Trophoblast cell (in vitro differentiated cells and primary cell): ENCODE data around the gene WDR82.
A peak's percentile ranks its signal among the peaks of the same experiment; 100 is the strongest.

Source experiments
- DNase-seq, 2 donors: peaks; one replicate each; pipeline ENCODE4 v3.0.0-alpha.2; 2016
- H2AFZ ChIP-seq: 2 replicates; pipeline ENCODE4 v1.6.1; 2013; ENCODE audit warnings: low read length, moderate library complexity, mild to moderate bottlenecking; ENCODE audit not compliant: insufficient read depth, poor library complexity
- H2AK5ac ChIP-seq: 2 replicates; pipeline ENCODE4 v1.6.1; 2013; ENCODE audit warnings: mild to moderate bottlenecking, low read length
- H2BK120ac ChIP-seq: 2 replicates; pipeline ENCODE4 v1.6.1; 2013; ENCODE audit warnings: low read length, mild to moderate bottlenecking, moderate library complexity; ENCODE audit not compliant: insufficient read depth, poor library complexity
- H2BK12ac ChIP-seq: 2 replicates; pipeline ENCODE4 v1.6.1; 2013; ENCODE audit warnings: mild to moderate bottlenecking, low read length, moderate library complexity
- H2BK5ac ChIP-seq: 2 replicates; pipeline ENCODE4 v1.6.1; 2013; ENCODE audit warnings: low read length, low read depth, moderate library complexity, mild to moderate bottlenecking; ENCODE audit not compliant: poor library complexity
- H3K14ac ChIP-seq: 2 replicates; pipeline ENCODE4 v1.6.1; 2013; ENCODE audit warnings: mild to moderate bottlenecking, low read length
- H3K18ac ChIP-seq: 2 replicates; pipeline ENCODE4 v1.6.1; 2013; ENCODE audit warnings: mild to moderate bottlenecking, low read length
- H3K23ac ChIP-seq: 2 replicates; pipeline ENCODE4 v1.6.1; 2013; ENCODE audit warnings: low read length
- H3K27ac ChIP-seq: 2 replicates; pipeline ENCODE4 v1.5.1; 2013; ENCODE audit warnings: low read depth, mild to moderate bottlenecking, inconsistent platforms, low read length, moderate library complexity
- H3K27me3 ChIP-seq: 2 replicates; pipeline ENCODE4 v1.6.1; 2013; ENCODE audit warnings: inconsistent platforms, mild to moderate bottlenecking, low read length, moderate library complexity; ENCODE audit not compliant: insufficient read depth
- H3K36me3 ChIP-seq, 2 experiments: 1 replicate in 1 of 2; 2 replicates in 1 of 2; pipeline ENCODE4 v1.6.1; 2013; ENCODE audit warnings: low read length in 2 of 2, mild to moderate bottlenecking in 2 of 2, moderate library complexity in 1 of 2; ENCODE audit not compliant: insufficient read depth in 2 of 2, control insufficient read depth in 1 of 2
- H3K4ac ChIP-seq: 2 replicates; pipeline ENCODE4 v1.6.1; 2013; ENCODE audit warnings: low read depth, mild to moderate bottlenecking, low read length, moderate library complexity
- H3K4me1 ChIP-seq, 2 experiments: 1 replicate in 1 of 2; 2 replicates in 1 of 2; pipeline ENCODE4 v1.6.1; 2013; ENCODE audit warnings: low read length in 2 of 2, mild to moderate bottlenecking in 2 of 2, moderate library complexity in 1 of 2; ENCODE audit not compliant: insufficient read depth in 2 of 2, control insufficient read depth in 1 of 2
- H3K4me2 ChIP-seq: 2 replicates; pipeline ENCODE4 v1.6.1; 2013; ENCODE audit warnings: inconsistent platforms, mild to moderate bottlenecking, low read length, moderate library complexity
- H3K4me3 ChIP-seq: 2 replicates; pipeline ENCODE4 v1.5.1; 2013; ENCODE audit warnings: mild to moderate bottlenecking, low read depth, low read length, inconsistent platforms
- H3K79me1 ChIP-seq: one replicate; pipeline ENCODE4 v1.6.1; 2013; ENCODE audit warnings: low read length
- H3K79me2 ChIP-seq: 2 replicates; pipeline ENCODE4 v1.6.1; 2013; ENCODE audit warnings: low read length, mild to moderate bottlenecking; ENCODE audit not compliant: control insufficient read depth, insufficient read depth, poor library complexity
- H3K9ac ChIP-seq: 2 replicates; pipeline ENCODE4 v1.6.1; 2013; ENCODE audit warnings: mild to moderate bottlenecking, low read length
- H3K9me3 ChIP-seq: 2 replicates; pipeline ENCODE4 v1.6.1; 2013; ENCODE audit warnings: low read depth, mild to moderate bottlenecking, control low read depth, inconsistent platforms, low read length; ENCODE audit not compliant: insufficient read depth
- H4K12ac ChIP-seq: 2 replicates; pipeline ENCODE4 v1.6.1; 2013; ENCODE audit warnings: low read depth, mild to moderate bottlenecking, low read length, moderate library complexity
- H4K8ac ChIP-seq: 2 replicates; pipeline ENCODE4 v1.6.1; 2013; ENCODE audit warnings: low read depth, mild to moderate bottlenecking, low read length, moderate library complexity
- H4K91ac ChIP-seq: one replicate; pipeline ENCODE4 v1.6.1; 2013; ENCODE audit warnings: low read depth, mild to moderate bottlenecking, low read length, moderate library complexity
- WGBS: extraction: QIAGEN DNeasy Blood & Tissue Kit; methylation state at CpG from one replicate; pipeline ENCODE4 v1.1.7; 2013; ENCODE audit warnings: missing lambda C conversion rate; ENCODE audit not compliant: insufficient read length, insufficient coverage; ENCODE audit errors: extremely low coverage; 5-methylcytosine and 5-hydroxymethylcytosine counted together

WDR82 gene

DNA sequence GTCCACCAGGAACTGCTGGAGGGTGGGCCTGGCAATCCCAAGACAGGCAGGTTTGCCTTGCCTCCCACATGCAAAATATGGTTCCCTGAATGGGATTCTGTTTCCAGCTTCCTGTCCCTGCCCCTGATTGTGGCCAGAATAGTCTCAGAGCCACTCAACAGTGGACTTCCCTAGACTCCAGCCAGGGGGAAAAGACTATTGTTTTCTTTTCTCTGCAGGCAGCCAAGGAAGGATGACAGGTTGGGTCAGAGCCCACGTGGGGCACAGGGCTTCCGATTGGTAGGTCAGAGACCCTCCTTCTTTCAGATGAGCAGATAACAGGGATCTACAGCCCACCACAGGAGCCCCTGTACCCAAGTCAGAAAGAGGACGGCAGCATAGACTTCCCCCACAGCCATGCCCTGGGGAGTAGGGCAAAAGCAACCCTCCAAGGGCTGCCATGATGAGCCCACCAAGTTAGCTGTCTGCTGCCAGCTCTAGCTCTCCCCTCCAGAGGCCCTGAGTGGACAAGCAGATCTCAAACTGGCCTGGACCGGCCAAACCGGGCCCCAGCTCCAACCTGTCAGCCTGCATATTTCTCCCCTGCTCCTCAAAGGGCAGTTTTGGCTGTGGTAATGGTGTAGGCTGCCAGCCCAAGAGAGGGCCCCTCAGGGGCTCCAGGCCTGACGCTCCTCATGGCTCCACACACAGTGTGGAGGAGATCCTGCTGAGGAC is 59.4 kb downstream of the WDR82 start:
- Histone ChIP-seq H3K23ac (no peak overlapping the region), H3K4me3 (no peak overlapping the region), H3K4ac (no peak overlapping the region), H3K27me3 (no peaks in the 10 kb centered on the region), H3K4me2 (peak overlapping the region; percentile 28), H2BK12ac (peak overlapping the region; percentile 51), H3K4me1 (peaks cover 22 to 37% of the 10 kb centered on the region in 2 experiments), H3K79me2 (no peaks in the 10 kb centered on the region), H3K36me3 (peaks cover 15 to 16% of the 10 kb centered on the region in 2 experiments), H3K18ac (peak overlapping the region; percentile 51), H3K79me1 (peaks cover 8% of the 10 kb centered on the region), H3K9me3 (peaks cover 3% of the 10 kb centered on the region), H4K8ac (peak overlapping the region; percentile 15), H3K9ac (no peak overlapping the region), H2AK5ac (peak overlapping the region; percentile 50), H2AFZ (peak overlapping the region; percentile 24), H4K12ac (no peak overlapping the region), H3K14ac (peak overlapping the region; percentile 36), H3K27ac (peak overlapping the region; percentile 71), H2BK5ac (peak overlapping the region; percentile 58), H2BK120ac (peak overlapping the region; percentile 67), H4K91ac (peak overlapping the region; percentile 79)
- WGBS: no CpG with 5 or more reads among the region's 6 CpGs
- DNase-seq: peak; percentile 86 to 92

GRCh38 chr3:52218454-52218853 is 60.0 kb downstream of the WDR82 start:
- Histone ChIP-seq H3K27ac (peak overlapping the region; percentile 71), H3K27me3 (no peaks in the 10 kb centered on the region), H3K79me2 (no peaks in the 10 kb centered on the region), H4K8ac (peak overlapping the region; percentile 18), H3K23ac (no peak overlapping the region), H2BK12ac (peak overlapping the region; percentile 51), H2BK120ac (peak overlapping the region; percentile 67), H3K36me3 (peaks cover 18 to 20% of the 10 kb centered on the region in 2 experiments), H3K79me1 (peaks cover 8% of the 10 kb centered on the region), H3K14ac (peak overlapping the region; percentile 36), H3K4me3 (no peak overlapping the region), H3K4me2 (no peak overlapping the region), H2AK5ac (peak overlapping the region; percentile 50), H4K12ac (no peak overlapping the region), H3K9me3 (peaks cover 3% of the 10 kb centered on the region), H2AFZ (peak overlapping the region; percentile 24), H3K4ac (no peak overlapping the region), H3K18ac (peak overlapping the region; percentile 51), H4K91ac (peak overlapping the region; percentile 79), H3K4me1 (peaks cover 22 to 37% of the 10 kb centered on the region in 2 experiments), H2BK5ac (peak overlapping the region; percentile 47), H3K9ac (no peak overlapping the region)
- no CpG with 5 or more reads among the region's 12 CpGs for WGBS
- DNase-seq: no peak

GRCh38 chr3:52218026-52218425 is 60.4 kb downstream of the WDR82 start:
- no peak overlapping the region for H2AFZ ChIP-seq
- peaks cover 3% of the 10 kb centered on the region for H3K9me3 ChIP-seq
- H3K27ac ChIP-seq: no peak overlapping the region
- no peak overlapping the region for H3K23ac ChIP-seq
- no peak for DNase-seq
- H3K9ac ChIP-seq: no peak overlapping the region
- H3K18ac ChIP-seq: peak overlapping the region; percentile 5
- peaks cover 20 to 23% of the 10 kb centered on the region in 2 experiments for H3K36me3 ChIP-seq
- no peaks in the 10 kb centered on the region for H3K27me3 ChIP-seq
- no peak overlapping the region for H4K12ac ChIP-seq
- H3K79me2 ChIP-seq: no peaks in the 10 kb centered on the region
- H3K4ac ChIP-seq: peak overlapping the region; percentile 1
- WGBS: no CpG with 5 or more reads among the region's 3 CpGs
- H2BK12ac ChIP-seq: peak overlapping the region; percentile 19
- peak overlapping the region; percentile 34 for H2AK5ac ChIP-seq
- peaks cover 8% of the 10 kb centered on the region for H3K79me1 ChIP-seq
- peak overlapping the region; percentile 36 for H3K14ac ChIP-seq
- H2BK5ac ChIP-seq: peak overlapping the region; percentile 18
- H2BK120ac ChIP-seq: peak overlapping the region; percentile 6
- H3K4me1 ChIP-seq: peaks cover 22 to 37% of the 10 kb centered on the region in 2 experiments
- no peak overlapping the region for H3K4me2 ChIP-seq
- peak overlapping the region; percentile 79 for H4K91ac ChIP-seq
- no peak overlapping the region for H3K4me3 ChIP-seq
- no peak overlapping the region for H4K8ac ChIP-seq

DNA sequence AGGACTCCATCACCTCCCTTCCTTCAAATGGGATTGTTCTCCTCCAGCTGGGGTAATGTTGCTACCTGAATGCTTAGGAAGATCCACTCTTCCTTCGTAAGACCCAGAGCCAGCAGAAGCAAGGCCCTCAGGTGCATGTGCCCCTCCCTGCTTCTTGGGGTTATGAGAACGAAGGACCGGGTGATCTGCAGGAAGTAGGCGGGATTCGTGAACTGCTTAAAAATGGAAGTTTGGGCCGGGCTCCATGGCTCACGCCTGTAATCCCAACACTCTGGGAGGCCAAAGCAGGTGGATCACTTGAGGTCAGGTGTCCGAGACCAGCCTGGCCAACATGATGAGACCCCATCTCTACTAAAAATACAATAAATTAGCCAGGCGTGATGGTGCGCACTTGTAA is 61.0 kb downstream of the WDR82 start:
- H2BK120ac ChIP-seq: no peak overlapping the region
- H3K9me3 ChIP-seq: peaks cover 3% of the 10 kb centered on the region
- H2BK12ac ChIP-seq: peak overlapping the region; percentile 47
- H3K23ac ChIP-seq: no peak overlapping the region
- WGBS: no CpG with 5 or more reads among the region's 10 CpGs
- no peak overlapping the region for H3K4ac ChIP-seq
- no peak overlapping the region for H2AK5ac ChIP-seq
- H2AFZ ChIP-seq: no peak overlapping the region
- no peak overlapping the region for H2BK5ac ChIP-seq
- no peak overlapping the region for H3K9ac ChIP-seq
- H3K27ac ChIP-seq: peak overlapping the region; percentile 34
- peaks cover 25 to 27% of the 10 kb centered on the region in 2 experiments for H3K36me3 ChIP-seq
- H3K79me1 ChIP-seq: peaks cover 8% of the 10 kb centered on the region
- no peaks in the 10 kb centered on the region for H3K27me3 ChIP-seq
- H3K4me1 ChIP-seq: peaks cover 22 to 37% of the 10 kb centered on the region in 2 experiments
- no peak overlapping the region for H4K91ac ChIP-seq
- H3K14ac ChIP-seq: no peak overlapping the region
- no peaks in the 10 kb centered on the region for H3K79me2 ChIP-seq
- peak overlapping the region; percentile 16 for H4K8ac ChIP-seq
- peak overlapping the region; percentile 46 for H3K18ac ChIP-seq
- H3K4me2 ChIP-seq: no peak overlapping the region
- no peak for DNase-seq
- no peak overlapping the region for H4K12ac ChIP-seq
- H3K4me3 ChIP-seq: no peak overlapping the region
